Gastrocnemius medialis (tissue), 4 donors: ENCODE data around the gene TGFBR3L. TPM values are rescaled to one million over a fixed set of nuclear protein-coding genes. Genes with fewer than 3 reads are reported as not detected.

Source experiments
- ATAC-seq, 2 donors: fragments of 150-250 bp; one replicate each; pipeline ENCODE4 v1.9.1; 2016
- DNase-seq, 2 donors: peaks; one replicate each; pipeline ENCODE4 v3.0.0-alpha.2; 2019
- H3K27ac ChIP-seq, 4 donors: fragments of 200-600 bp; sonication (generic); 1 replicate in 1 of 4; 2 replicates in 3 of 4; pipeline ENCODE4 v1.5.1; 2016 to 2018; ENCODE audit warnings: mild to moderate bottlenecking in 2 of 4, moderate library complexity in 1 of 4
- H3K27me3 ChIP-seq, 3 donors: fragments of 200-600 bp; sonication (generic) in 2 of 3; 1 replicate in 1 of 3; 2 replicates in 2 of 3; pipeline versions ENCODE4 v1.5.1 to v1.6.0; 2016 to 2019; ENCODE audit warnings: mild to moderate bottlenecking in 1 of 3, moderate library complexity in 1 of 3
- H3K36me3 ChIP-seq, 2 donors: fragments of 200-600 bp; sonication (generic) in 1 of 2; one replicate each; pipeline ENCODE4 v1.5.1; 2017 to 2018
- H3K4me1 ChIP-seq, 2 donors: fragments of 200-600 bp; sonication (generic) in 1 of 2; one replicate each; pipeline ENCODE4 v1.5.1; 2016 to 2017; ENCODE audit warnings: mild to moderate bottlenecking in 2 of 2
- H3K4me3 ChIP-seq, 4 donors: fragments of 200-600 bp; sonication (generic) in 3 of 4; 1 replicate in 1 of 4; 2 replicates in 3 of 4; pipeline ENCODE4 v1.5.1; 2016 to 2019; ENCODE audit warnings: mild to moderate bottlenecking in 2 of 4
- H3K9me3 ChIP-seq, 3 donors: fragments of 200-600 bp; sonication (generic) in 2 of 3; 1 replicate in 1 of 3; 2 replicates in 2 of 3; pipeline ENCODE4 v1.5.1; 2016 to 2019
- CTCF ChIP-seq, 5 experiments: fragments of 450-650 bp in 3 of 5; fragments of 200-600 bp in 2 of 5; sonication (generic) in 2 of 5; IDR thresholded peaks in 4 of 5; conservative IDR thresholded peaks in 1 of 5; 1 replicate in 4 of 5; 2 replicates in 1 of 5; pipeline ENCODE4 v1.5.1; 2016 to 2019; ENCODE audit warnings: antibody characterized with exemption in 5 of 5, mild to moderate bottlenecking in 3 of 5, moderate library complexity in 3 of 5
- POLR2A ChIP-seq, 2 donors: fragments of 450-650 bp; IDR thresholded peaks; one replicate each; pipeline ENCODE4 v1.6.1; 2017; ENCODE audit warnings: antibody characterized with exemption in 2 of 2, mild to moderate bottlenecking in 2 of 2, moderate library complexity in 2 of 2
- in situ Hi-C, 4 donors: fragments of 200-750 bp; cut with MboI; loops; one replicate each; pipeline versions ENCODE4 v1.15.0 to v1.8.0; 2017; ENCODE audit warnings: low sequenced_read_pairs in 4 of 4
- intact Hi-C: fragments of 100-400 bp; cut with DNase I; formaldehyde crosslinking; loops from one replicate; pipeline ENCODE4 v1.15.1; 2023; ENCODE audit warnings: low total_unique reads
- total RNA-seq, 4 donors: library from RNA; depleted of rRNA; stranded (reverse); fragments of >200 nt; gene quantifications; one replicate each; pipeline versions ENCODE4 v1.1.0 to v1.2.3, GENCODE V29; 2016

Gene TGFBR3L
- total RNA-seq, 4 donors from 2014 or later, result 0.62 to 2.6 (median 1.5) TPM; not detected in 1

GRCh38 chr19:7908078-7908699, 6.4 kb upstream of the TGFBR3L start:
- H3K4me1 ChIP-seq, result peaks cover 13 to 23% of the 10 kb centered on the region in 2 donors
- ATAC-seq (no peak), DNase-seq (no peak)
- TF ChIP-seq CTCF (IDR thresholded peaks at IDR 0.05 in 4 of 5, conservative IDR thresholded peaks at IDR 0.05 in 1 of 5) (no peak), POLR2A (IDR thresholded peaks at IDR 0.05) (no peak)
- H3K27me3 ChIP-seq, result no peaks in the 10 kb centered on the region
- intact Hi-C loops (loop anchor here (10.0 kb wide), 1 partner anchor 607 kb away; the partner anchor contains the start of gene ZNF414), in situ Hi-C loops (no loop called here)
- peaks cover 0 to 49% of the 10 kb centered on the region in 2 donors for H3K36me3 ChIP-seq
- no peak overlapping the region for H3K27ac ChIP-seq
- no peaks in the 10 kb centered on the region for H3K9me3 ChIP-seq
- no peak overlapping the region for H3K4me3 ChIP-seq

- no peak for ATAC-seq
- no peak overlapping the region for H3K4me3 ChIP-seq
- no peaks in the 10 kb centered on the region for H3K9me3 ChIP-seq
- no peak for DNase-seq
- H3K27ac ChIP-seq, result no peak overlapping the region
- intact Hi-C loops, result loop anchor here (10.0 kb wide), 1 partner anchor 606 kb away; the partner anchor contains the start of gene ZNF414
- peaks cover 0 to 51% of the 10 kb centered on the region in 2 donors for H3K36me3 ChIP-seq
- no peaks in the 10 kb centered on the region for H3K27me3 ChIP-seq
- TF ChIP-seq CTCF (IDR thresholded peaks at IDR 0.05 in 4 of 5, conservative IDR thresholded peaks at IDR 0.05 in 1 of 5) (no peak), POLR2A (IDR thresholded peaks at IDR 0.05) (no peak)
- in situ Hi-C loops, result no loop called here
- H3K4me1 ChIP-seq, result peaks cover 13 to 23% of the 10 kb centered on the region in 2 donors
Observed at GRCh38 chr19:7908742-7909461, 5.7 kb upstream of the TGFBR3L start.

- in situ Hi-C loops (no loop called here), intact Hi-C loops (loop anchor here (10.0 kb wide), 1 partner anchor 605 kb away; the partner anchor contains the start of gene ZNF414)
- DNase-seq, result no peak
- TF ChIP-seq POLR2A (IDR thresholded peaks at IDR 0.05), result no peak
- no peak for TF ChIP-seq CTCF (IDR thresholded peaks at IDR 0.05 in 4 of 5, conservative IDR thresholded peaks at IDR 0.05 in 1 of 5)
- no peak overlapping the region for H3K4me3 ChIP-seq
- no peak for ATAC-seq
- peaks cover 10 to 22% of the 10 kb centered on the region in 2 donors for H3K4me1 ChIP-seq
- peaks cover 0 to 51% of the 10 kb centered on the region in 2 donors for H3K36me3 ChIP-seq
- H3K27ac ChIP-seq, result no peak overlapping the region
- H3K9me3 ChIP-seq, result no peaks in the 10 kb centered on the region
- H3K27me3 ChIP-seq, result peaks cover 0 to 2% (median 2%) of the 10 kb centered on the region in 3 donors
Observed at GRCh38 chr19:7909471-7910067, 5.1 kb upstream of the TGFBR3L start.

GRCh38 chr19:7910321-7911161, 4.1 kb upstream of the TGFBR3L start:
- Histone ChIP-seq H3K4me3 (no peak overlapping the region), H3K9me3 (no peaks in the 10 kb centered on the region), H3K36me3 (peaks cover 0 to 48% of the 10 kb centered on the region in 2 donors), H3K27me3 (peaks cover 9 to 12% (median 11%) of the 10 kb centered on the region in 3 donors), H3K27ac (no peak overlapping the region), H3K4me1 (peaks cover under 1 to 15% of the 10 kb centered on the region in 2 donors)
- ATAC-seq (no peak), DNase-seq (no peak)
- intact Hi-C loops, result no loop called here
- in situ Hi-C loops, result no loop called here
- TF ChIP-seq CTCF (IDR thresholded peaks at IDR 0.05 in 4 of 5, conservative IDR thresholded peaks at IDR 0.05 in 1 of 5) (no peak), POLR2A (IDR thresholded peaks at IDR 0.05) (no peak)
